ENCODE measurements around the gene NEK8. TPM values are rescaled to one million over a fixed set of nuclear protein-coding genes. Genes with fewer than 3 reads are reported as not detected.
A peak's percentile ranks its signal among the peaks of the same experiment; 100 is the strongest.

NEK8 gene
- total and polyA plus RNA-seq, 9 of the 15 experiments (the other 6 are each of a cell fraction or from before 2014, with no cell fraction given): 0.98 to 16.6 (median 4.6) TPM

DNA sequence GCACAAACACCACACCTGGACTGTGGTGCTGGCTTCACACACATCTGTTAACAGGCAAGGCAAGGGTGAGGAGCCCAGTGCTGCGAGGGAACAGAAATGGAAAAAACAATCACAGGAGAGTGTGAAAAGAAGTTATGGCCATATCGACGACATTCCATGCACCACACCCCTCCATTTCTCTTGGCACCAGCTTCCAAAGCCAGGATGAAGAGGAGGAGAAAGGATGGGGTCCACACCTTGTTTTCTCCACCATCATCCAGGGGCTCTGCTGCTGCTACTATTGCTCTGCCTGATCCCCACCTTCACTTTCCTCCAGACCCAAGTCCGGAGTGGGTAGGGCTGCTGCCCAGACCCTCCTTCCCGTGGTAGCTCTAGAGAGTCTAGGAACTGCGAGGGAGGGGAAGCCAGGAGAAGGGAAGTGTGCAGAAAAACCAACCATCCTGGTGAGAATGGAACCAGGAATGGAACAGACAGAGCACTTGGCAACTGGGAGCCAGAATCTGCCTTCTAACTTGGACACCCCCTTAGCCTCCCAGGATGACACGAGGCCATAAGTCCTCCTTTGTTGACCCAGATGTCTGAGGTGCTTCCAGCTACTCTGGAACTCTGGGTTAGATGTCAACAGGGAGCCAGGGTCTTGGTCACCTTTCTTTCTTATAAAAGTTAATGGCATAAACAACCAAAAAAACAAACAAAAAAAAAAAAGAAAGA lies 15.7 kb upstream of the NEK8 start:
- ChIA-PET POLR2A (interaction anchor here (0.6 to 8.7 kb wide), 9 partner anchors 9 to 184 kb away, joined by 3 to 133 read pairs (median 5); partner anchors contain the start of genes RPL23A and TRAF4), CTCF (ENCODE audit: low intra/inter-chr PET ratio) (no interaction called here)
- peaks cover 14 to 44% of the 10 kb centered on the region in 2 experiments for H3K4me1 ChIP-seq (replicated peaks in 1 of 2; ENCODE audit: control insufficient read depth in 2 of 2, insufficient read depth in 2 of 2, low read length in 2 of 2)
- in situ Hi-C loops (cut with MboI): no loop called here
- TF ChIP-seq FOXA3 (CRISPR knock-in tag; conservative IDR thresholded peaks at IDR 0.05 in 1 of 2, IDR thresholded peaks at IDR 0.05 in 1 of 2) (0 out of 4 replicates have a peak, but pooled peaks of 1 of the 2 experiments have one; percentile 16), KDM4B (IDR thresholded peaks at IDR 0.05; ENCODE audit: borderline replicate concordance in 2 of 2, low read depth in 1 of 2) (0 out of 4 replicates have a peak, but pooled peaks of 1 of the 2 experiments have one; percentile 20), OTX1 (CRISPR knock-in tag; IDR thresholded peaks at IDR 0.05) (no peak), PHF20 (IDR thresholded peaks at IDR 0.05; ENCODE audit: partially characterized antibody) (no peak), SMAD1 (IDR thresholded peaks at IDR 0.05; ENCODE audit: low read depth, low read length, partially characterized antibody) (no peak), ARNT (IDR thresholded peaks at IDR 0.05) (0 out of 4 replicates have a peak, but pooled peaks of 1 of the 2 experiments have one; percentile 2), NCOA2 (IDR thresholded peaks at IDR 0.05; ENCODE audit: partially characterized antibody in 2 of 2) (no peak), ZNF41 (CRISPR knock-in tag; conservative IDR thresholded peaks at IDR 0.05) (no peak), NELFE (IDR thresholded peaks at IDR 0.05; ENCODE audit: insufficient read depth, insufficient read length) (no peak), RBM39 (optimal IDR thresholded peaks at IDR 0.05; ENCODE audit: low read depth, low read length) (peak; percentile 64), IFI16 (CRISPR knock-in tag; IDR thresholded peaks at IDR 0.05) (no peak), TEAD1 (CRISPR knock-in tag; IDR thresholded peaks at IDR 0.05) (peak in 1 of 2 experiments; percentile 16; a peak in 1 of 4 replicates), HNRNPH1 (optimal IDR thresholded peaks at IDR 0.05; ENCODE audit: low read depth, low read length) (no peak), PCBP1 (IDR thresholded peaks at IDR 0.05; ENCODE audit: low read depth, low read length, poor library complexity, severe bottlenecking) (no peak), ZNF324 (CRISPR knock-in tag; IDR thresholded peaks at IDR 0.05) (no peak), ZNF384 (IDR thresholded peaks at IDR 0.05; ENCODE audit: low read depth, low read length) (no peak), KAT8 (IDR thresholded peaks at IDR 0.05; ENCODE audit: low read depth) (no peak)
- TF ChIP-seq, protein P1, sequence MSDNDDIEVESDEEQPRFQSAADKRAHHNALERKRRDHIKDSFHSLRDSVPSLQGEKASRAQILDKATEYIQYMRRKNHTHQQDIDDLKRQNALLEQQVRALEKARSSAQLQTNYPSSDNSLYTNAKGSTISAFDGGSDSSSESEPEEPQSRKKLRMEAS (CRISPR knock-in tag; IDR thresholded peaks at IDR 0.05): 0 out of 2 replicates have a peak, but pooled peaks have one; percentile 14
- TF ChIP-seq, protein P2, sequence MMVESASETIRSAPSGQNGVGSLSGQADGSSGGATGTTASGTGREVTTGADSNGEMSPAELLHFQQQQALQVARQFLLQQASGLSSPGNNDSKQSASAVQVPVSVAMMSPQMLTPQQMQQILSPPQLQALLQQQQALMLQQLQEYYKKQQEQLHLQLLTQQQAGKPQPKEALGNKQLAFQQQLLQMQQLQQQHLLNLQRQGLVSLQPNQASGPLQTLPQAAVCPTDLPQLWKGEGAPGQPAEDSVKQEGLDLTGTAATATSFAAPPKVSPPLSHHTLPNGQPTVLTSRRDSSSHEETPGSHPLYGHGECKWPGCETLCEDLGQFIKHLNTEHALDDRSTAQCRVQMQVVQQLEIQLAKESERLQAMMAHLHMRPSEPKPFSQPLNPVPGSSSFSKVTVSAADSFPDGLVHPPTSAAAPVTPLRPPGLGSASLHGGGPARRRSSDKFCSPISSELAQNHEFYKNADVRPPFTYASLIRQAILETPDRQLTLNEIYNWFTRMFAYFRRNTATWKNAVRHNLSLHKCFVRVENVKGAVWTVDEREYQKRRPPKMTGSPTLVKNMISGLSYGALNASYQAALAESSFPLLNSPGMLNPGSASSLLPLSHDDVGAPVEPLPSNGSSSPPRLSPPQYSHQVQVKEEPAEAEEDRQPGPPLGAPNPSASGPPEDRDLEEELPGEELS (CRISPR knock-in tag; IDR thresholded peaks at IDR 0.05; ENCODE audit: borderline replicate concordance): 0 out of 2 replicates have a peak, but pooled peaks have one; percentile 27
- no peak overlapping the region for H3K4me3 ChIP-seq
- H4K20me1 ChIP-seq (replicated peaks; ENCODE audit: control insufficient read depth, insufficient read depth, low read length): no peaks in the 10 kb centered on the region
- peaks cover 13% of the 10 kb centered on the region for H3K79me2 ChIP-seq (ENCODE audit: control insufficient read depth, insufficient read depth, low read length)
- 0 out of 5 replicates have a peak, but pooled peaks cover 0 to 11% of the 10 kb centered on the region in 2 experiments for H3K27me3 ChIP-seq (ENCODE audit: control insufficient read depth in 2 of 2, insufficient read depth in 2 of 2, low read length in 2 of 2)
- intact Hi-C loops (cut with micrococcal nuclease): no loop called here
- peak overlapping the region; percentile 85 for H2AFZ ChIP-seq (ENCODE audit: low read depth, low read length)
- DNase-seq (ENCODE audit: extremely low read depth in 1 of 4, low spot score in 3 of 4): no peak
- peak overlapping the region; percentile 0 to 79; a peak in 1 of 4 replicates for H3K9ac ChIP-seq (ENCODE audit: insufficient read depth in 1 of 2, low read depth in 2 of 2, low read length in 2 of 2)
- no peaks in the 10 kb centered on the region for H3K9me1 ChIP-seq (ENCODE audit: control insufficient read depth, insufficient read depth, low read length)
- H3K4me2 ChIP-seq (ENCODE audit: insufficient read depth, low read length): peak overlapping the region; percentile 99
- no peak for FAIRE-seq
- 60% methylated on average over 7 of the region's 7 CpGs for WGBS (ENCODE audit: insufficient coverage, low coverage, missing lambda C conversion rate)
- H3K27ac ChIP-seq (ENCODE audit: extremely low read depth, low read depth, low read length): peak overlapping the region; percentile 88; the same call in 2 of the 3 replicates
- BruUV-seq (replicated peaks): no TSS peak
- no peaks in the 10 kb centered on the region for H3K36me3 ChIP-seq (ENCODE audit: control insufficient read depth, insufficient read depth, low read length)
- H3K9me3 ChIP-seq (replicated peaks; ENCODE audit: control insufficient read depth, insufficient read depth, low read depth, low read length): 0 out of 2 replicates have a peak, but pooled peaks cover 2% of the 10 kb centered on the region
- ATAC-seq: no peak

Measured in K562 (cell line).